Liver (tissue), 9 donors: Measurements from ENCODE around the gene P3H4. TPM values are rescaled to one million over a fixed set of nuclear protein-coding genes. Genes with fewer than 3 reads are reported as not detected.
A peak's percentile ranks its signal among the peaks of the same experiment; 100 is the strongest.

Source experiments
- DNase-seq: peaks from one replicate; pipeline ENCODE4 v3.0.0-alpha.2; 2017; ENCODE audit warnings: low spot score
- H3K27ac ChIP-seq, 2 donors: one replicate each; pipeline ENCODE4 v1.7.0; 2013; ENCODE audit warnings: inconsistent platforms in 2 of 2, low read length in 2 of 2, control low read depth in 1 of 2, low read depth in 1 of 2, mild to moderate bottlenecking in 1 of 2
- H3K27me3 ChIP-seq, 4 donors: one replicate each; pipeline versions ENCODE4 v1.6.1 to v1.7.0; 2013; ENCODE audit warnings: low read length in 3 of 4, inconsistent platforms in 1 of 4, mild to moderate bottlenecking in 1 of 4, moderate library complexity in 1 of 4; ENCODE audit not compliant: control insufficient read depth in 4 of 4, insufficient read depth in 4 of 4
- H3K36me3 ChIP-seq, 4 donors: one replicate each; pipeline versions ENCODE4 v1.6.1 to v1.7.0; 2013; ENCODE audit warnings: low read length in 3 of 4, mild to moderate bottlenecking in 3 of 4, low read depth in 1 of 4, moderate library complexity in 1 of 4; ENCODE audit not compliant: control insufficient read depth in 4 of 4, insufficient read depth in 3 of 4
- H3K4me1 ChIP-seq, 4 donors: one replicate each; pipeline versions ENCODE4 v1.6.1 to v1.7.0; 2013; ENCODE audit warnings: low read length in 3 of 4, mild to moderate bottlenecking in 3 of 4, moderate library complexity in 1 of 4; ENCODE audit not compliant: control insufficient read depth in 4 of 4, insufficient read depth in 4 of 4
- H3K4me3 ChIP-seq, 3 donors: one replicate each; pipeline versions ENCODE4 v1.6.1 to v1.7.0; 2013; ENCODE audit warnings: low read length in 3 of 3, control low read depth in 1 of 3, low read depth in 1 of 3, mild to moderate bottlenecking in 1 of 3
- H3K9ac ChIP-seq, 2 donors: one replicate each; pipeline ENCODE4 v1.7.0; 2013; ENCODE audit warnings: low read length in 2 of 2, mild to moderate bottlenecking in 2 of 2, moderate library complexity in 2 of 2, control low read depth in 1 of 2, low read depth in 1 of 2
- H3K9me3 ChIP-seq, 4 donors: one replicate each; pipeline versions ENCODE4 v1.6.1 to v1.7.0; 2013; ENCODE audit warnings: low read length in 3 of 4; ENCODE audit not compliant: control insufficient read depth in 4 of 4
- ATF3 ChIP-seq: IDR thresholded peaks from 2 replicates; pipeline ENCODE4 v1.6.1; 2016; ENCODE audit warnings: antibody characterized with exemption
- CTCF ChIP-seq: fragments of 150-350 bp; IDR thresholded peaks from 2 replicates; pipeline ENCODE4 v1.5.1; 2017; ENCODE audit warnings: improper control_type of control experiment, low read depth, low read length; ENCODE audit not compliant: missing input control
- EGR1 ChIP-seq, 2 donors: IDR thresholded peaks; 2 replicates each; pipeline ENCODE4 v1.6.1; 2016 to 2018; ENCODE audit warnings: antibody characterized with exemption in 2 of 2, low read depth in 2 of 2
- FOXA1 ChIP-seq: IDR thresholded peaks from 2 replicates; pipeline ENCODE4 v1.6.1; 2016; ENCODE audit warnings: antibody characterized with exemption
- FOXA2 ChIP-seq: IDR thresholded peaks from 2 replicates; pipeline ENCODE4 v1.6.1; 2016; ENCODE audit warnings: antibody characterized with exemption
- GABPA ChIP-seq, 2 donors: IDR thresholded peaks in 1 of 2; conservative IDR thresholded peaks in 1 of 2; 2 replicates each; pipeline ENCODE4 v1.6.1; 2016; ENCODE audit warnings: antibody characterized with exemption in 2 of 2, mild to moderate bottlenecking in 1 of 2, moderate library complexity in 1 of 2
- HNF4A ChIP-seq, 2 donors: conservative IDR thresholded peaks; 2 replicates each; pipeline ENCODE4 v1.6.1; 2016; ENCODE audit warnings: antibody characterized with exemption in 2 of 2, mild to moderate bottlenecking in 2 of 2
- HNF4G ChIP-seq: IDR thresholded peaks from 2 replicates; pipeline ENCODE4 v1.6.1; 2016; ENCODE audit warnings: antibody characterized with exemption
- JUND ChIP-seq, 2 donors: IDR thresholded peaks; 2 replicates each; pipeline ENCODE4 v1.6.1; 2016; ENCODE audit warnings: antibody characterized with exemption in 2 of 2
- MAX ChIP-seq: IDR thresholded peaks from 2 replicates; pipeline ENCODE4 v1.6.1; 2016; ENCODE audit warnings: antibody characterized with exemption
- NR2F2 ChIP-seq: IDR thresholded peaks from 2 replicates; pipeline ENCODE4 v1.6.1; 2016; ENCODE audit warnings: antibody characterized with exemption
- RAD21 ChIP-seq, 2 donors: IDR thresholded peaks; 2 replicates each; pipeline ENCODE4 v1.6.1; 2016; ENCODE audit warnings: antibody characterized with exemption in 2 of 2, mild to moderate bottlenecking in 2 of 2
- RXRA ChIP-seq, 2 donors: IDR thresholded peaks; 2 replicates each; pipeline ENCODE4 v1.6.1; 2017 to 2018; ENCODE audit warnings: antibody characterized with exemption in 2 of 2, mild to moderate bottlenecking in 1 of 2
- SP1 ChIP-seq: IDR thresholded peaks from 2 replicates; pipeline ENCODE4 v1.6.1; 2018; ENCODE audit warnings: antibody characterized with exemption, mild to moderate bottlenecking
- TAF1 ChIP-seq: conservative IDR thresholded peaks from 2 replicates; pipeline ENCODE4 v1.6.1; 2016; ENCODE audit warnings: antibody characterized with exemption, mild to moderate bottlenecking
- YY1 ChIP-seq: IDR thresholded peaks from 2 replicates; pipeline ENCODE4 v1.6.1; 2016; ENCODE audit warnings: antibody characterized with exemption, mild to moderate bottlenecking
- ZBTB33 ChIP-seq: IDR thresholded peaks from 2 replicates; pipeline ENCODE4 v1.6.1; 2016; ENCODE audit warnings: antibody characterized with exemption
- WGBS: extraction: QIAGEN DNeasy Blood & Tissue Kit; methylation state at CpG from one replicate; pipeline ENCODE4 v1.1.7; 2013; 5-methylcytosine and 5-hydroxymethylcytosine counted together
- polyA plus RNA-seq, 2 donors: library from polyadenylated mRNA; stranded (reverse) in 1 of 2; unstranded in 1 of 2; fragments of 200-250 nt in 1 of 2; fragments of >200 nt in 1 of 2; fragmentation: Nextera tagmentation in 1 of 2; extraction: Ambion mirVana in 1 of 2; gene quantifications; one replicate each; pipeline versions ENCODE4 v1.2.1 to v1.2.3, GENCODE V29; 2013 to 2015
- total RNA-seq, 2 donors: library from RNA; depleted of rRNA; stranded (reverse); fragments of >200 nt; gene quantifications; one replicate each; pipeline ENCODE4 v1.2.3, GENCODE V29; 2014
- TF ChIP-seq, protein P1 (sequence below): IDR thresholded peaks from 2 replicates; pipeline ENCODE4 v1.6.1; 2016; ENCODE audit warnings: antibody characterized with exemption, mild to moderate bottlenecking
- donor health status: healthy.
- donor health status: healthy.
- donor health status: healthy.
- donor health status: healthy.
- donor health status: healthy.

The P3H4 gene
- total and polyA plus RNA-seq, 4 donors, result 1.7 to 5.6 (median 2.3) TPM

DNA sequence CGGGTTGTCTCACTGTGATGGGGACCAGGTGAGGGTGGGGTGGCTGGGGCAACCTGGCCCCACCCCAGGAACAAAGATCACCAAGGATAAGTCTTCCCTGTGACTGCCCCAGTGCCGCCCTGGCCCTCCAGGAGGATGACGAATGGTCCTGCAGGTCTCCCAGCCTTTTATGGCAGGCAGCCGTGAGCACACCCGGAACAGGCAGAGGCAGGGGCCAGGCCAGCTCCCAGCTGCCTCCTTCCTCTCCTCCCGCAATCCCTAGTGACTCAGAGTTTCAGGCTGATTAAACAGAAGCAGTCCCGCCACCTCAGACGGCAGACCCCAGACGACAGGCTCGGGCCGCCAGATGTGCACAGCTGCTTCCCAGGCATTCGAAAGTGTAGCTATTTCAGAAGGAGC lies 38.6 kb downstream of the P3H4 start:
- 31% methylated on average over 12 of the region's 12 CpGs for WGBS
- no peak for DNase-seq
- TF ChIP-seq GABPA (IDR thresholded peaks at IDR 0.05 in 1 of 2, conservative IDR thresholded peaks at IDR 0.05 in 1 of 2) (no peak), ATF3 (no peak), NR2F2 (no peak), MAX (no peak)
- TF ChIP-seq, protein P1, sequence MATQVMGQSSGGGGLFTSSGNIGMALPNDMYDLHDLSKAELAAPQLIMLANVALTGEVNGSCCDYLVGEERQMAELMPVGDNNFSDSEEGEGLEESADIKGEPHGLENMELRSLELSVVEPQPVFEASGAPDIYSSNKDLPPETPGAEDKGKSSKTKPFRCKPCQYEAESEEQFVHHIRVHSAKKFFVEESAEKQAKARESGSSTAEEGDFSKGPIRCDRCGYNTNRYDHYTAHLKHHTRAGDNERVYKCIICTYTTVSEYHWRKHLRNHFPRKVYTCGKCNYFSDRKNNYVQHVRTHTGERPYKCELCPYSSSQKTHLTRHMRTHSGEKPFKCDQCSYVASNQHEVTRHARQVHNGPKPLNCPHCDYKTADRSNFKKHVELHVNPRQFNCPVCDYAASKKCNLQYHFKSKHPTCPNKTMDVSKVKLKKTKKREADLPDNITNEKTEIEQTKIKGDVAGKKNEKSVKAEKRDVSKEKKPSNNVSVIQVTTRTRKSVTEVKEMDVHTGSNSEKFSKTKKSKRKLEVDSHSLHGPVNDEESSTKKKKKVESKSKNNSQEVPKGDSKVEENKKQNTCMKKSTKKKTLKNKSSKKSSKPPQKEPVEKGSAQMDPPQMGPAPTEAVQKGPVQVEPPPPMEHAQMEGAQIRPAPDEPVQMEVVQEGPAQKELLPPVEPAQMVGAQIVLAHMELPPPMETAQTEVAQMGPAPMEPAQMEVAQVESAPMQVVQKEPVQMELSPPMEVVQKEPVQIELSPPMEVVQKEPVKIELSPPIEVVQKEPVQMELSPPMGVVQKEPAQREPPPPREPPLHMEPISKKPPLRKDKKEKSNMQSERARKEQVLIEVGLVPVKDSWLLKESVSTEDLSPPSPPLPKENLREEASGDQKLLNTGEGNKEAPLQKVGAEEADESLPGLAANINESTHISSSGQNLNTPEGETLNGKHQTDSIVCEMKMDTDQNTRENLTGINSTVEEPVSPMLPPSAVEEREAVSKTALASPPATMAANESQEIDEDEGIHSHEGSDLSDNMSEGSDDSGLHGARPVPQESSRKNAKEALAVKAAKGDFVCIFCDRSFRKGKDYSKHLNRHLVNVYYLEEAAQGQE, result no peak

DNA sequence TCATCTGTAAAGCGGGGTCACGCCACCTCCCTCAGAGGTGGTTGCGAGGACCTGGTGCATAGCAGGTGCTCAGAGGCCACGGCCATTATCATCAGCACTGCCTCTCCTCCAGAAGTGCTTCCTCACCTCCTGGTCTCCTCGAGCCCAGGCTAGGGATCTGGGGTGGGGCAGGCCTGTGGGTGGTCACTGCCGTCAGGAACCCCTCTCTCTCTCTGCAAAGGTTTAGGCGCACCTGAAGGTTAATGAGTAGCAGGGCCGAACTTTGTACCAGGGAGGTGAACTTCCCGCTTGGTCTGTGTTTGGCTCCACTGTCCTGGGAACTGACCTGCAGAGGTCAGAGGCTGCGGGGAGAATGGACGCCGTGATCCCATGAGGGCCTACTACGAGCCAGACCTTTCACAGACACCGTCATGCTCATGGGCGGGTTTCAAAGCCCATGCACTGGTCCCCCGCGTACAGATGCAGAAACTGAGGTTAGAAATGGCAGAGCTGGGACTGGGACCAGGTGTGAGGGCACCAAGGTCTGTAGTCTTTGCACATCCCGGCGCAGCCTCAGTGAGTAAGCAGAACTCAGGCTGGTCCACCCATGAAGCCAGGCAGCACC lies 39.1 kb downstream of the P3H4 start:
- peak overlapping the region; percentile 7 to 24 for H3K9ac ChIP-seq
- H3K9me3 ChIP-seq, result no peaks in the 10 kb centered on the region
- H3K4me3 ChIP-seq, result peak overlapping the region; percentile 37 to 60 (median 55)
- no peaks in the 10 kb centered on the region for H3K27me3 ChIP-seq
- peaks cover 19 to 71% (median 54%) of the 10 kb centered on the region in 4 donors for H3K4me1 ChIP-seq
- DNase-seq, result peak; percentile 61
- H3K27ac ChIP-seq, result peak overlapping the region; percentile 81 to 83
- TF ChIP-seq JUND (IDR thresholded peaks at IDR 0.05) (peak in 1 of 2 donors; percentile 49), CTCF (no peak), FOXA1 (peak; percentile 18), RXRA (IDR thresholded peaks at IDR 0.05) (peak; percentile 96 to 98), YY1 (peak; percentile 96), ATF3 (no peak), TAF1 (no peak), MAX (peak; percentile 84), NR2F2 (peak; percentile 95), FOXA2 (no peak), SP1 (peak; percentile 96), HNF4G (peak; percentile 99), HNF4A (conservative IDR thresholded peaks at IDR 0.05) (peak; percentile 100), ZBTB33 (peak; percentile 51), RAD21 (IDR thresholded peaks at IDR 0.05) (peak; percentile 20 to 32), EGR1 (IDR thresholded peaks at IDR 0.05; ENCODE audit: low read depth in 2 of 2) (peak in 1 of 2 donors; percentile 41), GABPA (IDR thresholded peaks at IDR 0.05 in 1 of 2, conservative IDR thresholded peaks at IDR 0.05 in 1 of 2) (peak in 1 of 2 donors; percentile 53)
- TF ChIP-seq, protein P1, result peak; percentile 83
- H3K36me3 ChIP-seq, result peaks cover 3 to 18% (median 11%) of the 10 kb centered on the region in 4 donors
- 31% methylated on average over 19 of the region's 19 CpGs for WGBS

More for the DNA sequence above, 38.6 kb downstream of the P3H4 start:
- Histone ChIP-seq H3K27ac (peak overlapping the region; percentile 81 to 83), H3K27me3 (no peaks in the 10 kb centered on the region), H3K9me3 (no peaks in the 10 kb centered on the region), H3K9ac (no peak overlapping the region), H3K36me3 (peaks cover 2 to 15% (median 9%) of the 10 kb centered on the region in 4 donors), H3K4me1 (peaks cover 21 to 75% (median 58%) of the 10 kb centered on the region in 4 donors), H3K4me3 (no peak overlapping the region)
